Measurements from ENCODE around the gene ZNF680.
A peak's percentile ranks its signal among the peaks of the same experiment; 100 is the strongest.
"Not testable (repeated sequence)": the region's sequence is repeated elsewhere in the genome, so short reads cannot be mapped to it uniquely, and the experiment has no call there.

ZNF680 gene

GRCh38 chr7:64555046-64555445 lies 7.8 kb downstream of the ZNF680 start:
- H3K4me1 ChIP-seq (ENCODE audit: control insufficient read depth, insufficient read depth, low read length, unreplicated experiment): peaks cover 12% of the 10 kb centered on the region
- H2AFZ ChIP-seq (ENCODE audit: low read length, unreplicated experiment): no peak overlapping the region
- H3K4me3 ChIP-seq (ENCODE audit: low read depth, low read length): no peak overlapping the region
- no peaks in the 10 kb centered on the region for H3K27me3 ChIP-seq (ENCODE audit: insufficient read depth, low read length)
- peaks cover 81% of the 10 kb centered on the region for H3K79me2 ChIP-seq (ENCODE audit: control insufficient read depth, insufficient read depth, low read length, unreplicated experiment)
- no peaks in the 10 kb centered on the region for H3K36me3 ChIP-seq (ENCODE audit: insufficient read depth, low read length)
- H3K27ac ChIP-seq (ENCODE audit: low read depth, low read length): no peak overlapping the region

- not testable (repeated sequence) for H3K27ac ChIP-seq (ENCODE audit: low read depth, low read length); H3K36me3 ChIP-seq (ENCODE audit: insufficient read depth, low read length); H3K27me3 ChIP-seq (ENCODE audit: insufficient read depth, low read length); H3K4me3 ChIP-seq (ENCODE audit: low read depth, low read length); H2AFZ ChIP-seq (ENCODE audit: low read length, unreplicated experiment); H3K4me1 ChIP-seq (ENCODE audit: control insufficient read depth, insufficient read depth, low read length, unreplicated experiment)
- H3K79me2 ChIP-seq (ENCODE audit: control insufficient read depth, insufficient read depth, low read length, unreplicated experiment): peaks cover 82% of the 10 kb centered on the region
These were observed 8.7 kb downstream of the ZNF680 start for GRCh38 chr7:64554188-64554587.

GRCh38 chr7:64551375-64552142 lies 11.3 kb downstream of the ZNF680 start:
- Histone ChIP-seq H3K27me3 (ENCODE audit: insufficient read depth, low read length) (no peaks in the 10 kb centered on the region), H3K4me3 (ENCODE audit: low read depth, low read length) (no peak overlapping the region), H3K36me3 (ENCODE audit: insufficient read depth, low read length) (no peaks in the 10 kb centered on the region; the same call in 1 of the 2 replicates), H3K27ac (ENCODE audit: low read depth, low read length) (no peak overlapping the region), H3K4me1 (ENCODE audit: control insufficient read depth, insufficient read depth, low read length, unreplicated experiment) (no peaks in the 10 kb centered on the region), H3K79me2 (ENCODE audit: control insufficient read depth, insufficient read depth, low read length, unreplicated experiment) (peaks cover 80% of the 10 kb centered on the region), H2AFZ (ENCODE audit: low read length, unreplicated experiment) (no peak overlapping the region)

GRCh38 chr7:64544010-64544409 lies 18.9 kb downstream of the ZNF680 start:
- Histone ChIP-seq H3K27me3 (ENCODE audit: insufficient read depth, low read length) (no peaks in the 10 kb centered on the region), H2AFZ (ENCODE audit: low read length, unreplicated experiment) (no peak overlapping the region), H3K4me3 (ENCODE audit: low read depth, low read length) (no peak overlapping the region), H3K36me3 (ENCODE audit: insufficient read depth, low read length) (peaks cover 11% of the 10 kb centered on the region), H3K27ac (ENCODE audit: low read depth, low read length) (no peak overlapping the region), H3K4me1 (ENCODE audit: control insufficient read depth, insufficient read depth, low read length, unreplicated experiment) (peaks cover 21% of the 10 kb centered on the region), H3K79me2 (ENCODE audit: control insufficient read depth, insufficient read depth, low read length, unreplicated experiment) (peaks cover 70% of the 10 kb centered on the region)

GRCh38 chr7:64541438-64542359 lies 21.2 kb downstream of the ZNF680 start:
- Histone ChIP-seq H3K36me3 (ENCODE audit: insufficient read depth, low read length) (peaks cover 23% of the 10 kb centered on the region), H3K4me3 (ENCODE audit: low read depth, low read length) (no peak overlapping the region), H3K27ac (ENCODE audit: low read depth, low read length) (peak overlapping the region; percentile 68), H3K79me2 (ENCODE audit: control insufficient read depth, insufficient read depth, low read length, unreplicated experiment) (peaks cover 62% of the 10 kb centered on the region), H3K4me1 (ENCODE audit: control insufficient read depth, insufficient read depth, low read length, unreplicated experiment) (peaks cover 21% of the 10 kb centered on the region), H2AFZ (ENCODE audit: low read length, unreplicated experiment) (no peak overlapping the region), H3K27me3 (ENCODE audit: insufficient read depth, low read length) (no peaks in the 10 kb centered on the region)

- Histone ChIP-seq H3K27me3 (ENCODE audit: insufficient read depth, low read length) (no peaks in the 10 kb centered on the region), H3K79me2 (ENCODE audit: control insufficient read depth, insufficient read depth, low read length, unreplicated experiment) (peaks cover 71% of the 10 kb centered on the region), H2AFZ (ENCODE audit: low read length, unreplicated experiment) (no peak overlapping the region), H3K4me1 (ENCODE audit: control insufficient read depth, insufficient read depth, low read length, unreplicated experiment) (no peaks in the 10 kb centered on the region), H3K36me3 (ENCODE audit: insufficient read depth, low read length) (peaks cover 64% of the 10 kb centered on the region), H3K27ac (ENCODE audit: low read depth, low read length) (no peak overlapping the region), H3K4me3 (ENCODE audit: low read depth, low read length) (no peak overlapping the region)
These were observed 29.1 kb downstream of the ZNF680 start for GRCh38 chr7:64533756-64534155.

- Histone ChIP-seq H3K27ac (ENCODE audit: low read depth, low read length) (no peak overlapping the region), H3K4me1 (ENCODE audit: control insufficient read depth, insufficient read depth, low read length, unreplicated experiment) (no peaks in the 10 kb centered on the region), H3K36me3 (ENCODE audit: insufficient read depth, low read length) (peaks cover 74% of the 10 kb centered on the region), H2AFZ (ENCODE audit: low read length, unreplicated experiment) (no peak overlapping the region), H3K79me2 (ENCODE audit: control insufficient read depth, insufficient read depth, low read length, unreplicated experiment) (peaks cover 57% of the 10 kb centered on the region), H3K27me3 (ENCODE audit: insufficient read depth, low read length) (no peaks in the 10 kb centered on the region), H3K4me3 (ENCODE audit: low read depth, low read length) (no peak overlapping the region)
These were observed 34.1 kb downstream of the ZNF680 start for GRCh38 chr7:64528770-64529169.

GRCh38 chr7:64521409-64521984 lies 41.4 kb downstream of the ZNF680 start:
- Histone ChIP-seq H3K36me3 (ENCODE audit: insufficient read depth, low read length) (peaks cover 85% of the 10 kb centered on the region), H3K79me2 (ENCODE audit: control insufficient read depth, insufficient read depth, low read length, unreplicated experiment) (peaks cover 23% of the 10 kb centered on the region), H3K4me1 (ENCODE audit: control insufficient read depth, insufficient read depth, low read length, unreplicated experiment) (no peaks in the 10 kb centered on the region), H2AFZ (ENCODE audit: low read length, unreplicated experiment) (no peak overlapping the region), H3K27me3 (ENCODE audit: insufficient read depth, low read length) (no peaks in the 10 kb centered on the region), H3K4me3 (ENCODE audit: low read depth, low read length) (no peak overlapping the region), H3K27ac (ENCODE audit: low read depth, low read length) (no peak overlapping the region)

GRCh38 chr7:64516451-64516850 lies 46.4 kb downstream of the ZNF680 start:
- H3K4me3 ChIP-seq (ENCODE audit: low read depth, low read length): no peak overlapping the region
- H3K4me1 ChIP-seq (ENCODE audit: control insufficient read depth, insufficient read depth, low read length, unreplicated experiment): peaks cover 6% of the 10 kb centered on the region
- peaks cover 54% of the 10 kb centered on the region for H3K36me3 ChIP-seq (ENCODE audit: insufficient read depth, low read length)
- no peaks in the 10 kb centered on the region for H3K27me3 ChIP-seq (ENCODE audit: insufficient read depth, low read length)
- H2AFZ ChIP-seq (ENCODE audit: low read length, unreplicated experiment): no peak overlapping the region
- H3K79me2 ChIP-seq (ENCODE audit: control insufficient read depth, insufficient read depth, low read length, unreplicated experiment): peaks cover 30% of the 10 kb centered on the region
- H3K27ac ChIP-seq (ENCODE audit: low read depth, low read length): peak overlapping the region; percentile 25

- H3K79me2 ChIP-seq (ENCODE audit: control insufficient read depth, insufficient read depth, low read length, unreplicated experiment): peaks cover 30% of the 10 kb centered on the region
- H3K4me1 ChIP-seq (ENCODE audit: control insufficient read depth, insufficient read depth, low read length, unreplicated experiment): peaks cover 6% of the 10 kb centered on the region
- H3K36me3 ChIP-seq (ENCODE audit: insufficient read depth, low read length): peaks cover 47% of the 10 kb centered on the region
- H3K27ac ChIP-seq (ENCODE audit: low read depth, low read length): peak overlapping the region; percentile 25
- no peak overlapping the region for H3K4me3 ChIP-seq (ENCODE audit: low read depth, low read length)
- H3K27me3 ChIP-seq (ENCODE audit: insufficient read depth, low read length): no peaks in the 10 kb centered on the region
- H2AFZ ChIP-seq (ENCODE audit: low read length, unreplicated experiment): no peak overlapping the region
These were observed 47.1 kb downstream of the ZNF680 start for GRCh38 chr7:64515781-64516180.
